HepG2 (cell line): Measurements from ENCODE around the gene CPN1. TPM values are rescaled to one million over a fixed set of nuclear protein-coding genes. Genes with fewer than 3 reads are reported as not detected.

ENCODE experiments used
- ATAC-seq: fragments of 200-7000 bp; cut with Tn5 transposase; 3 replicates; pipeline ENCODE4 v1.9.1; 2020; ENCODE audit warnings: mild to moderate bottlenecking, moderate library complexity
- BruUV-seq: library from RNA; stranded (reverse); fragments of 400-500 nt; replicated peaks from 2 replicates; lab custom pipeline; 2021; lab: Mats Ljungman, UMichigan
- CTCF ChIA-PET: fragments of 300-600 bp; formaldehyde crosslinking; extraction: SDS; loops from one replicate; lab custom pipeline; 2021; ENCODE audit warnings: low total read pairs, inconsistent platforms, low intra/inter-chr PET ratio; lab: Yijun Ruan, JAX
- POLR2A ChIA-PET: fragments of 350-600 bp; sonication (Branson Sonifier 250); formaldehyde crosslinking; loops from one replicate; lab custom pipeline; 2020; ENCODE audit warnings: antibody characterized with exemption, inconsistent platforms; lab: Yijun Ruan, JAX
- DNase-seq: peaks from one replicate; pipeline ENCODE4 v3.0.0-alpha.2; 2015; ENCODE audit warnings: low spot score
- FAIRE-seq: peaks from 3 replicates; lab custom pipeline; 2011; peaks lifted over from hg19 to GRCh38; lab: Jason Lieb, UNC
- H2AFZ ChIP-seq: one replicate; pipeline ENCODE4 v1.6.1; 2011; ENCODE audit warnings: low read length, inconsistent platforms
- H3K27ac ChIP-seq: fragments of 300-600 bp; 3 replicates; pipeline ENCODE4 v1.8.0; 2011; ENCODE audit warnings: mixed run types, mild to moderate bottlenecking, mixed read lengths, low read length, inconsistent platforms; ENCODE audit not compliant: insufficient read depth; ENCODE audit errors: extremely low read length
- H3K27me3 ChIP-seq, 2 experiments: fragments of 200-600 bp in 1 of 2; 2 replicates in 1 of 2; 3 replicates in 1 of 2; pipeline versions ENCODE4 v1.6.0 to v1.8.0; 2011; ENCODE audit warnings: low read length in 2 of 2, mild to moderate bottlenecking in 2 of 2, moderate library complexity in 2 of 2, inconsistent platforms in 1 of 2; ENCODE audit not compliant: insufficient read depth in 2 of 2, control insufficient read depth in 1 of 2
- H3K36me3 ChIP-seq, 2 experiments: fragments of 200-600 bp in 1 of 2; replicated peaks in 1 of 2; 2 replicates in 1 of 2; 3 replicates in 1 of 2; pipeline versions ENCODE4 v1.5.1 to v1.8.0; 2011; ENCODE audit warnings: low read length in 2 of 2, inconsistent platforms in 1 of 2; ENCODE audit not compliant: insufficient read depth in 2 of 2, control insufficient read depth in 1 of 2
- H3K4me1 ChIP-seq: 2 replicates; pipeline ENCODE4 v1.5.1; 2012; ENCODE audit warnings: low read length, inconsistent platforms; ENCODE audit not compliant: insufficient read depth
- H3K4me2 ChIP-seq: 2 replicates; pipeline ENCODE4 v1.6.0; 2011; ENCODE audit warnings: low read depth, low read length, inconsistent platforms
- H3K4me3 ChIP-seq, 3 experiments: fragments of 200-600 bp in 1 of 3; sonication (generic), shearing (Covaris generic) in 1 of 3; replicated peaks in 1 of 3; 2 replicates each; pipeline ENCODE4 v1.5.1; 2011 to 2016; ENCODE audit warnings: low read length in 3 of 3, inconsistent platforms in 2 of 3, low read depth in 2 of 3, mild to moderate bottlenecking in 2 of 3, control low read depth in 1 of 3, mixed read lengths in 1 of 3; ENCODE audit not compliant: insufficient read depth in 1 of 3
- H3K79me2 ChIP-seq: one replicate; pipeline ENCODE4 v1.6.1; 2011; ENCODE audit warnings: low read length, inconsistent platforms; ENCODE audit not compliant: insufficient read depth
- H3K9ac ChIP-seq: 2 replicates; pipeline ENCODE4 v1.6.0; 2011; ENCODE audit warnings: mild to moderate bottlenecking, low read depth, low read length, inconsistent platforms; ENCODE audit not compliant: insufficient read depth
- H3K9me3 ChIP-seq: 2 replicates; pipeline ENCODE4 v1.5.1; 2012; ENCODE audit warnings: mild to moderate bottlenecking, low read length
- H4K20me1 ChIP-seq: 2 replicates; pipeline ENCODE4 v1.6.0; 2011; ENCODE audit warnings: inconsistent platforms, mild to moderate bottlenecking, low read length, moderate library complexity; ENCODE audit not compliant: insufficient read depth
- ETV5 ChIP-seq: IDR thresholded peaks from 2 replicates; pipeline ENCODE4 v1.6.1; 2018; ENCODE audit warnings: missing biosample characterization, missing genetic modification reagents, inconsistent platforms, borderline replicate concordance
- HNRNPLL ChIP-seq: fragments of 200-400 bp; formaldehyde crosslinking; IDR thresholded peaks from 2 replicates; pipeline ENCODE4 v1.6.1; 2017; ENCODE audit warnings: mild to moderate bottlenecking, low read depth, low read length; ENCODE audit not compliant: poor library complexity, severe bottlenecking
- ZNF121 ChIP-seq: sonication (generic); formaldehyde crosslinking; IDR thresholded peaks from 2 replicates; pipeline ENCODE4 v1.5.0; 2020; ENCODE audit warnings: mild to moderate bottlenecking, missing genetic modification reagents
- WGBS: methylation state at CpG from one replicate; pipeline ENCODE4 v1.1.6; 2017; ENCODE audit warnings: low lambda C conversion rate; 5-methylcytosine and 5-hydroxymethylcytosine counted together
- in situ Hi-C: cut with HindIII; loops from 2 replicates; pipeline ENCODE4 v1.10.0; 2017; ENCODE audit warnings: low pct_unique_long_range_greater_than_20kb; ENCODE audit not compliant: extremely low pct_ligation_motif_present
- intact Hi-C: fragments of 100-400 bp; cut with micrococcal nuclease; formaldehyde crosslinking; loops from one replicate; pipeline ENCODE4 v1.10.0; 2022; ENCODE audit not compliant: unreplicated experiment
- polyA plus RNA-seq, 8 experiments: library from polyadenylated mRNA; depleted of rRNA in 3 of 8; stranded (reverse) in 7 of 8; unstranded in 1 of 8; fragments of >200 nt; fragmentation: Illumina TruSeq in 4 of 8; extraction: Trizol in 4 of 8; gene quantifications; 2 replicates each; pipeline versions ENCODE4 v1.2.1 to v1.2.3, GENCODE V29; 2011 to 2016; ENCODE audit warnings: low read depth in 4 of 8, missing spikeins in 1 of 8, mixed read lengths in 1 of 8; ENCODE audit not compliant: insufficient read depth in 1 of 8
- total RNA-seq, 5 experiments: library from RNA; depleted of rRNA; stranded (reverse); fragments of >200 nt; fragmentation: Illumina TruSeq; extraction: Trizol; gene quantifications; 2 replicates each; pipeline ENCODE4 v1.2.3, GENCODE V29; 2016; ENCODE audit warnings: low read depth in 1 of 5
- TF ChIP-seq, protein P1 (sequence below): sonication (generic); formaldehyde crosslinking; IDR thresholded peaks from 2 replicates; pipeline ENCODE4 v1.8.1; 2023; ENCODE audit warnings: missing genetic modification reagents, inconsistent platforms, borderline replicate concordance
- TF ChIP-seq, protein P2 (sequence below): sonication (generic); formaldehyde crosslinking; IDR thresholded peaks from 2 replicates; pipeline ENCODE4 v1.8.1; 2023; ENCODE audit warnings: mild to moderate bottlenecking, missing genetic modification reagents
- TF ChIP-seq, protein P3 (sequence below): sonication (generic); formaldehyde crosslinking; IDR thresholded peaks from 2 replicates; pipeline ENCODE4 v1.5.1; 2020; ENCODE audit warnings: mild to moderate bottlenecking, missing genetic modification reagents, borderline replicate concordance

The CPN1 gene
- total and polyA plus RNA-seq, 2 of the 13 experiments (the other 11 are each of a cell fraction or from before 2014, with no cell fraction given): 17.3 to 35.1 TPM

DNA sequence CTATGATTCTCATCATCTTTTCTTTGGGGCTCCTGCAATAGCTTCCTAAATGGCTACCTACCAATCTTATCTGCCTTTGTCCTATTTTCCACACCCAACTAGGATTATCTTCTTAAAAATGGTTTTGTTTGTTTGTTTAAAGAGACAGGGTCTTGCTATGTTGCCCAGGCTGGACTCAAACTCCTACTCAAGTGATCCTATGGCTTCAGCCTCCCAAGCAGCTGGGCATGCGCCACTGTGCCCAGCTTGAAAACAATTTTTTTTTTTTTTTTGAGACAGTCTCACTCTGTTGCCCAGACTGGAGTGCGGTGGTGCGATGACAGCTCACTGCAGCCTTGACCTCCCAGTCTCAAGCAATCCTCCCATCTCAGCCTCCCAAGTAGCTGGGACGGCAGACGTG, 86.9 kb downstream of the CPN1 start:
- Histone ChIP-seq H3K4me3 (no peak overlapping the region), H3K36me3 (no peaks in the 10 kb centered on the region), H3K4me1 (peaks cover 9% of the 10 kb centered on the region), H4K20me1 (no peaks in the 10 kb centered on the region), H3K27me3 (no peaks in the 10 kb centered on the region), H2AFZ (no peak overlapping the region), H3K79me2 (peaks cover 4% of the 10 kb centered on the region), H3K9ac (no peak overlapping the region), H3K27ac (no peak overlapping the region), H3K9me3 (no peaks in the 10 kb centered on the region), H3K4me2 (no peak overlapping the region)
- ATAC-seq: no peak
- intact Hi-C loops (no loop called here), in situ Hi-C loops (no loop called here)
- ChIA-PET CTCF (no interaction called here), POLR2A (interaction anchor here (1.6 kb wide), 1 partner anchor 15 kb away, joined by 4 read pairs; the partner anchor contains the start of gene DNMBP)
- TF ChIP-seq ETV5 (CRISPR knock-in tag) (no peak), ZNF121 (CRISPR knock-in tag) (peak; percentile 74), HNRNPLL (no peak)
- TF ChIP-seq, protein P1, sequence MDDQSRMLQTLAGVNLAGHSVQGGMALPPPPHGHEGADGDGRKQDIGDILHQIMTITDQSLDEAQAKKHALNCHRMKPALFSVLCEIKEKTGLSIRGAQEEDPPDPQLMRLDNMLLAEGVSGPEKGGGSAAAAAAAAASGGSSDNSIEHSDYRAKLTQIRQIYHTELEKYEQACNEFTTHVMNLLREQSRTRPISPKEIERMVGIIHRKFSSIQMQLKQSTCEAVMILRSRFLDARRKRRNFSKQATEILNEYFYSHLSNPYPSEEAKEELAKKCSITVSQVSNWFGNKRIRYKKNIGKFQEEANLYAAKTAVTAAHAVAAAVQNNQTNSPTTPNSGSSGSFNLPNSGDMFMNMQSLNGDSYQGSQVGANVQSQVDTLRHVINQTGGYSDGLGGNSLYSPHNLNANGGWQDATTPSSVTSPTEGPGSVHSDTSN (CRISPR knock-in tag): no peak
- TF ChIP-seq, protein P2, sequence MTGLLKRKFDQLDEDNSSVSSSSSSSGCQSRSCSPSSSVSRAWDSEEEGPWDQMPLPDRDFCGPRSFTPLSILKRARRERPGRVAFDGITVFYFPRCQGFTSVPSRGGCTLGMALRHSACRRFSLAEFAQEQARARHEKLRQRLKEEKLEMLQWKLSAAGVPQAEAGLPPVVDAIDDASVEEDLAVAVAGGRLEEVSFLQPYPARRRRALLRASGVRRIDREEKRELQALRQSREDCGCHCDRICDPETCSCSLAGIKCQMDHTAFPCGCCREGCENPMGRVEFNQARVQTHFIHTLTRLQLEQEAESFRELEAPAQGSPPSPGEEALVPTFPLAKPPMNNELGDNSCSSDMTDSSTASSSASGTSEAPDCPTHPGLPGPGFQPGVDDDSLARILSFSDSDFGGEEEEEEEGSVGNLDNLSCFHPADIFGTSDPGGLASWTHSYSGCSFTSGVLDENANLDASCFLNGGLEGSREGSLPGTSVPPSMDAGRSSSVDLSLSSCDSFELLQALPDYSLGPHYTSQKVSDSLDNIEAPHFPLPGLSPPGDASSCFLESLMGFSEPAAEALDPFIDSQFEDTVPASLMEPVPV: no peak
- TF ChIP-seq, protein P3, sequence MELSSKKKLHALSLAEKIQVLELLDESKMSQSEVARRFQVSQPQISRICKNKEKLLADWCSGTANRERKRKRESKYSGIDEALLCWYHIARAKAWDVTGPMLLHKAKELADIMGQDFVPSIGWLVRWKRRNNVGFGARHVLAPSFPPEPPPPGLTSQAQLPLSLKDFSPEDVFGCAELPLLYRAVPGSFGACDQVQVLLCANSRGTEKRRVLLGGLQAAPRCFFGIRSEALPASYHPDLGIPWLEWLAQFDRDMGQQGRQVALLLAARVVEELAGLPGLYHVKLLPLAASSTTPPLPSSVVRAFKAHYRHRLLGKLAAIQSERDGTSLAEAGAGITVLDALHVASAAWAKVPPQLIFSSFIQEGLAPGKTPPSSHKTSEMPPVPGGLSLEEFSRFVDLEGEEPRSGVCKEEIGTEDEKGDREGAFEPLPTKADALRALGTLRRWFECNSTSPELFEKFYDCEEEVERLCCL (CRISPR knock-in tag): no peak
- BruUV-seq: no TSS peak
- no peak for FAIRE-seq
- no peak for DNase-seq
- WGBS: 98% methylated on average over 5 of the region's 5 CpGs
